GM12891 (cell line): ENCODE results near the gene SV2C.

Experiments
- DNase-seq: peaks from one replicate; pipeline ENCODE4 v3.0.0; 2011; ENCODE audit warnings: low spot score; ENCODE audit not compliant: insufficient read length
- FAIRE-seq: peaks from 2 replicates; lab custom pipeline; 2011; peaks lifted over from hg19 to GRCh38; lab: Jason Lieb, UNC
- PAX5 ChIP-seq: IDR thresholded peaks from 2 replicates; pipeline ENCODE4 v1.6.1; 2011; ENCODE audit warnings: low read length, moderate library complexity, mild to moderate bottlenecking; ENCODE audit not compliant: insufficient read depth, severe bottlenecking
- POLR2A ChIP-seq: IDR thresholded peaks from 2 replicates; pipeline ENCODE4 v1.6.1; 2011; ENCODE audit warnings: low read depth, low read length, control low read depth
- POLR2AphosphoS5 ChIP-seq: IDR thresholded peaks from 2 replicates; pipeline ENCODE4 v1.6.1; 2011; ENCODE audit warnings: low read depth, low read length, control low read depth
- POU2F2 ChIP-seq: IDR thresholded peaks from 2 replicates; pipeline ENCODE4 v1.6.1; 2011; ENCODE audit warnings: low read depth, mild to moderate bottlenecking, control low read depth, low read length, moderate library complexity
- SPI1 ChIP-seq: IDR thresholded peaks from 2 replicates; pipeline ENCODE4 v1.6.1; 2011; ENCODE audit warnings: low read depth, low read length, control low read depth
- TAF1 ChIP-seq: IDR thresholded peaks from 2 replicates; pipeline ENCODE4 v1.6.1; 2011; ENCODE audit warnings: low read depth, low read length, control low read depth

The SV2C gene

GRCh38 chr5:76099286-76099702 lies 16.1 kb downstream of the SV2C start:
- TF ChIP-seq PAX5 (no peak), SPI1 (no peak)
- FAIRE-seq = peak; percentile 76
- no peak for DNase-seq

GRCh38 chr5:76099756-76100155 lies 16.6 kb downstream of the SV2C start:
- FAIRE-seq (no peak), DNase-seq (no peak)
- TF ChIP-seq SPI1 (no peak), PAX5 (no peak), POLR2A (no peak), TAF1 (no peak), POLR2AphosphoS5 (no peak), POU2F2 (no peak)

- DNase-seq (no peak), FAIRE-seq (peak; percentile 58)
- TF ChIP-seq SPI1 = no peak
- TF ChIP-seq POLR2AphosphoS5 = no peak
- no peak for TF ChIP-seq POLR2A
- TF ChIP-seq TAF1 = no peak
- TF ChIP-seq PAX5 = no peak
- TF ChIP-seq POU2F2 = no peak
Measured at GRCh38 chr5:76104027-76104426, 20.8 kb downstream of the SV2C start.

- FAIRE-seq (no peak), DNase-seq (no peak)
- TF ChIP-seq TAF1 = no peak
- TF ChIP-seq POU2F2 = no peak
- no peak for TF ChIP-seq POLR2AphosphoS5
- TF ChIP-seq PAX5 = no peak
- no peak for TF ChIP-seq POLR2A
- TF ChIP-seq SPI1 = no peak
Measured at GRCh38 chr5:76106149-76106548, 23.0 kb downstream of the SV2C start.

- no peak for TF ChIP-seq PAX5
- TF ChIP-seq POLR2AphosphoS5 = no peak
- no peak for TF ChIP-seq POU2F2
- TF ChIP-seq POLR2A = no peak
- no peak for TF ChIP-seq SPI1
- TF ChIP-seq TAF1 = no peak
- DNase-seq (no peak), FAIRE-seq (no peak)
Measured at GRCh38 chr5:76111477-76112174, 28.4 kb downstream of the SV2C start.

GRCh38 chr5:76113103-76113502 lies 29.9 kb downstream of the SV2C start:
- DNase-seq (no peak), FAIRE-seq (no peak)
- TF ChIP-seq TAF1 = no peak
- TF ChIP-seq SPI1 = no peak
- TF ChIP-seq PAX5 = no peak
- TF ChIP-seq POLR2A = no peak
- no peak for TF ChIP-seq POU2F2
- no peak for TF ChIP-seq POLR2AphosphoS5

- FAIRE-seq = no peak
- DNase-seq = no peak
- TF ChIP-seq TAF1 (no peak), POLR2AphosphoS5 (no peak), SPI1 (no peak), POU2F2 (no peak), POLR2A (no peak), PAX5 (no peak)
Measured at GRCh38 chr5:76114179-76114851, 31.1 kb downstream of the SV2C start.

- TF ChIP-seq PAX5 = no peak
- TF ChIP-seq POLR2AphosphoS5 = no peak
- no peak for TF ChIP-seq POLR2A
- TF ChIP-seq POU2F2 = no peak
- TF ChIP-seq TAF1 = no peak
- no peak for TF ChIP-seq SPI1
- FAIRE-seq = no peak
- DNase-seq = no peak
Measured at GRCh38 chr5:76125346-76125745, 42.2 kb downstream of the SV2C start.

GRCh38 chr5:76125888-76126287 lies 42.7 kb downstream of the SV2C start:
- DNase-seq (no peak), FAIRE-seq (no peak)
- TF ChIP-seq POLR2AphosphoS5 = no peak
- TF ChIP-seq PAX5 = no peak
- no peak for TF ChIP-seq POU2F2
- TF ChIP-seq POLR2A = no peak

- no peak for DNase-seq
- no peak for TF ChIP-seq TAF1
- no peak for TF ChIP-seq SPI1
- no peak for TF ChIP-seq POLR2A
- TF ChIP-seq POLR2AphosphoS5 = no peak
- TF ChIP-seq POU2F2 = no peak
- TF ChIP-seq PAX5 = no peak
- no peak for FAIRE-seq
Measured at GRCh38 chr5:76134003-76134402, 50.8 kb downstream of the SV2C start.

GRCh38 chr5:76134646-76135045 lies 51.5 kb downstream of the SV2C start:
- no peak for DNase-seq
- TF ChIP-seq POLR2AphosphoS5 (no peak), PAX5 (no peak), TAF1 (no peak), SPI1 (no peak), POLR2A (no peak), POU2F2 (no peak)
- no peak for FAIRE-seq
